ENCODE results near the gene CAMK1G. TPM values are rescaled to one million over a fixed set of nuclear protein-coding genes. Genes with fewer than 3 reads are reported as not detected.
A peak's percentile ranks its signal among the peaks of the same experiment; 100 is the strongest.

CAMK1G gene
- total and polyA plus RNA-seq, 9 donors, result 0.04 to 0.66 (median 0.31) TPM; not detected in 3

DNA sequence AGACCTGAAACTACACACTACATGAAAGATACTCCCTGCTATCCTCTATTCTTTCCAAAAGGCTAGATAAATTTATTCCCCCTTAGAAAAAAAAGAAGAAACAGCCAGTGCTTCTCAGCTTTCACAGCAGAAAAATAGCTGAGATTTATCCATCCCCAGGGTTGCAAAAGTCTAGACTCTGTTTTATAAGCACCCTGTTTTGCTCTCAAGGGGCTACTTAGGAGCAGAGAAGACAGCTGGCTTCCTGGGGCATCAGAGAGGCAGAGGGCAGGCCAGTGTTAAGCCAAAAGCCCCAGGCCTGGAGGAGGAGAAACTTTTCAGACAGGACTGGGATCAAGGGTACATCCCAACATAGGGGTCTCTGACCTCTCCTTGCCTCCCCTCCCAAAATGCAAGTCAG lies 64.8 kb downstream of the CAMK1G start:
- Histone ChIP-seq H3K4me1 (ENCODE audit: control insufficient read depth, insufficient read depth, low read length) (peaks cover 81% of the 10 kb centered on the region), H3K9me3 (replicated peaks; ENCODE audit: control insufficient read depth, low read depth, low read length) (no peaks in the 10 kb centered on the region), H3K4me3 (ENCODE audit: low read length) (no peak overlapping the region), H3K27me3 (ENCODE audit: control insufficient read depth, insufficient read depth, low read length) (peaks cover 3% of the 10 kb centered on the region), H3K36me3 (ENCODE audit: control insufficient read depth, insufficient read depth, low read length) (no peaks in the 10 kb centered on the region), H3K27ac (ENCODE audit: low read length) (no peak overlapping the region)
- DNase-seq, result no peak

DNA sequence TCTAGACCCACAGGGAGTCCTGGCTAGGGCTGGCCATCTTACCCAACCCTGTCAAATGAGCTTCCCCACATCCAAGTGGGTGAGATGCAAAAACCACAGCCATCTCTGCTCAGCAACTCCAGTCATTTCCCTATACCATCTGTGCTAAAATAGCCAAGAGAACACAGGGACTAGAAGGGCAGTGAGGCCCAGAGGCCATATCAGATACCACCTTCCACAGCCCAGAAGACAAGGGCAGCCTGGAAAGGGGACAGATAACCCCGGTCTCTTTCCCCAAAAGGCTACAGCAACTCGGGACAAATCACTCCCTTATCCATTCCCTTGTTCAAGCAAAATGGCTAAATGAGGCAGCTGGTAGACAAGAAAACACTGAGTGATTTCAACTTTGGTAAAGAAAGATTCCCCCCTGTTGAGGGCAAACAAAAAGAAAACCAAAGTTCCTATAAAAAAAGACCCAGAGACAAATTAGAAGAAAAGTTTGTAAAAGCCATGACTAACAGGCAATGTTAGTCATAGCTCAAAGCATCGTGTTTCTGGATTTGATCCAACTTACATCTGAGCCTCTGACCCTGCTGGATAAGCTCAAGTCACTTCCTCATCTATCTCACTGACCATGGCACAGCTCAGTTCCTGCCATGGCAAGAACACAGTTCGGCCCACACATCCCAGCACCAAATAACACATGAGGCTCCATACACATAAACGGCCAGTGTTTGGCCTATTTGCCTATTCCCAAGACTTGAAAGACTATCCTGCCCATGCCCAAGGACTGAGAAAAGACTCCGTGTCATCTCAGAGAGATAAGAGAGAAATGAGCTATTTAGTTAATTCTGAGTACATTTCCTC lies 65.6 kb downstream of the CAMK1G start:
- Histone ChIP-seq H3K9me3 (replicated peaks; ENCODE audit: control insufficient read depth, low read depth, low read length) (no peaks in the 10 kb centered on the region), H3K27ac (ENCODE audit: low read length) (peak overlapping the region; percentile 9), H3K4me1 (ENCODE audit: control insufficient read depth, insufficient read depth, low read length) (peaks cover 81% of the 10 kb centered on the region), H3K36me3 (ENCODE audit: control insufficient read depth, insufficient read depth, low read length) (no peaks in the 10 kb centered on the region), H3K4me3 (ENCODE audit: low read length) (no peak overlapping the region), H3K27me3 (ENCODE audit: control insufficient read depth, insufficient read depth, low read length) (peaks cover 4% of the 10 kb centered on the region)
- 25% methylated on average over 2 of the region's 6 CpGs for WGBS (ENCODE audit: insufficient coverage)
- DNase-seq, result peak; percentile 65

DNA sequence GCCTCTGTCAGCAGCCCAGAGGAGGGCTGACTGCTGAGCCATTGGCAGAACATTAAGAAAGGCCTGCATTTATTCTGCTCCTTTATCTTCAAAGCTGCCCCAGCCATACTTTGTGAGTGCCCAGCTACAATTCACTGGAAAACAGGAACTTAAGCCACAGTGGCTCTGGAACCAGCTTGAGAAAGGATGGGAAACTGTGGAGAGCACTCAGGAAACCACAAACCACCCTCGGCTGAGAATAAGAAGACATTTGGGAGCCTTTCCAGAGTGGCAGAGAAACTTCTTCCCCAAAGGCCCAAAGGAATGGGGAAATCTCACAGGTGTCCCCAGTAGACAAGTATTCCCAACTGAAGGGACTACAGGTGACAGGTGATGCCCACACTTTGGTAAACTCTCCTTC lies 66.9 kb downstream of the CAMK1G start:
- H3K27me3 ChIP-seq (ENCODE audit: control insufficient read depth, insufficient read depth, low read length), result peaks cover 9% of the 10 kb centered on the region
- no peaks in the 10 kb centered on the region for H3K36me3 ChIP-seq (ENCODE audit: control insufficient read depth, insufficient read depth, low read length)
- H3K27ac ChIP-seq (ENCODE audit: low read length), result no peak overlapping the region
- no CpG with 5 or more reads among the region's 1 CpG for WGBS (ENCODE audit: insufficient coverage)
- H3K9me3 ChIP-seq (replicated peaks; ENCODE audit: control insufficient read depth, low read depth, low read length), result no peaks in the 10 kb centered on the region
- peak; percentile 45 for DNase-seq
- H3K4me3 ChIP-seq (ENCODE audit: low read length), result no peak overlapping the region
- H3K4me1 ChIP-seq (ENCODE audit: control insufficient read depth, insufficient read depth, low read length), result peaks cover 73% of the 10 kb centered on the region

DNA sequence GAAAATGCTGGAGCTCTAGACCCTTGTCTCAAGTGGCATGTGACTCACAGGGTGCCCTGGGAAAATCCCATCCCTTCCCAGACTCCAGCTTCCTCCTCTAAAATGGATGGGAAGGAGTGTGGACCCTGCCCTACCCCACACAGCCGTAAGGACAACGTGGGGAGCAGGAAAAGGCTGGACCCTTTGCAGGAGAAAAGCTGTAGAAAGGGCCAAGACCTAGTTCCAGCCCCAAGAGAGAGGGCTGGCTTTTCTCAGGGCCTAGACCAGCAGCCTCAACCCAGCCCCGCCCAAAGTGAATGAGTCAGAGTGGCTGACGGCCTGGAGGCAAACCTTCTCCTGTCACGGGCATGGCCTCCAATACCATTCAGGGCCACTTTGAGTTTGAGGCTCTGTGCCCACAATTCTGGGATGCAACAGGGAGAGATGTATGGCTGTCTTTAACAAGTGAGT lies 67.6 kb downstream of the CAMK1G start:
- no peak for DNase-seq
- Histone ChIP-seq H3K4me3 (ENCODE audit: low read length) (no peak overlapping the region), H3K4me1 (ENCODE audit: control insufficient read depth, insufficient read depth, low read length) (peaks cover 71% of the 10 kb centered on the region), H3K36me3 (ENCODE audit: control insufficient read depth, insufficient read depth, low read length) (no peaks in the 10 kb centered on the region), H3K9me3 (replicated peaks; ENCODE audit: control insufficient read depth, low read depth, low read length) (no peaks in the 10 kb centered on the region), H3K27ac (ENCODE audit: low read length) (no peak overlapping the region), H3K27me3 (ENCODE audit: control insufficient read depth, insufficient read depth, low read length) (peaks cover 12% of the 10 kb centered on the region)
- no CpG with 5 or more reads among the region's 5 CpGs for WGBS (ENCODE audit: insufficient coverage)

DNA sequence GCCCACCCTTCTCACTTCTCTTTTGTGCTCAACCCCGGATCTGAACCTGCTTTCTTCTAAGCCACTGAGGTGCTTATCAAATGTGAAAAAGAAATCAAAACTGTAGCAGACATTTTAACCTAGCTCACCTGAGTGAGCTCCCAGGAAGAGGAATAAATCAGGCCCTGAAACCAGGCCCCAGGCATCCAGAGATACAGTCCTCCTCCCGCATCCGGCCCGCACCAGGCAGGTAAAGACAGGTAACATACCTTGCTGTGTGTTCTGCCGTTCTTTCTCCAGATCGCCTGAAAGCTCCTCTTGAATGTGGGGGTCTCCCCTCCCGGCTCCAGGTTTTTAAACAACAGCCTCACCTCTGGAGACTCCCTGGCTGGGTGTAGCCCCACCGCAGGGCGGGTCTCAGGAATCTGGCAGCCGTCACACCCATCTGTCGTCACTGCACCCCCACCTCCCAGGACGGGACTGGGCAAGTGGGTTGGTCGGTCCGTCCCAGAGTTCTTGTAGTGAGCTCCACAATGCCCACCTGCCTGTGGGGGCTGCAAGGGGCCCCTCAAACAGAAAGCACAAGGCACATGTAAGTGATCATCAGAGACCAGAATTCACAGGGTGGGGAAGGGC lies 68.7 kb downstream of the CAMK1G start, which contains the start of gene LAMB3:
TSS of gene LAMB3 (minus strand) at position 305 of the 615 bp plus-strand sequence. CDS start 1,481 bp downstream, outside the sequence.
- no peak for DNase-seq
- WGBS (ENCODE audit: insufficient coverage), result 62% methylated on average over 6 of the region's 14 CpGs
- Histone ChIP-seq H3K36me3 (ENCODE audit: control insufficient read depth, insufficient read depth, low read length) (no peaks in the 10 kb centered on the region), H3K9me3 (replicated peaks; ENCODE audit: control insufficient read depth, low read depth, low read length) (no peaks in the 10 kb centered on the region), H3K27ac (ENCODE audit: low read length) (no peak within 1 kb of the TSS), H3K4me3 (ENCODE audit: low read length) (no peak within 1 kb of the TSS), H3K4me1 (ENCODE audit: control insufficient read depth, insufficient read depth, low read length) (peaks cover 63% of the 10 kb centered on the region), H3K27me3 (ENCODE audit: control insufficient read depth, insufficient read depth, low read length) (peaks cover 13% of the 10 kb centered on the region)

DNA sequence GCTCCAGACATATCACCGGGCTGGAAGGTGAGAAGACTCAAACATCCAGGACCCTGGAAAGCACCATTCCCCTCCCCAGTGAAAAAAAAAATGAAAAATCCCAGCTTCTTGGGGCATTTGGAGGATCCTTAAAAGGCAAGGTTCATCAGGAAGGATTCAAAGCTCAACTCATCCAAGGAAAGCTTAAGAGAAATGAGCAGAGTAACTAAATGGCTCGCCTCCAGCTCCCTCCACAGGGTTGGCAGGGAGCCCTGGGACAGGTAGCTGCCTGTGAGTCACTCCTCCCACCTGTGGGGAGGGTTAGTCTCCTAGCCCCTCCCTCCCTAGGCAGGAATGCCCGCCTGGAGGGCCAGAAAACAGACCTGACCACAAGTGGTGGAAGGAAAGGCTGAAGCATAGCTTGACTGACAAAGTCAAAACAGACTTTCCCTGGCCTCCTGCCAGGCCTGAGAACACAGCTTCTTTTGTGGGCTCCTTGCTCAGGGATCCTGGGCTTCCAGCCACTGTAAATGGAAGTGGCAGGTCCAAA lies 69.4 kb downstream of the CAMK1G start:
- Histone ChIP-seq H3K36me3 (ENCODE audit: control insufficient read depth, insufficient read depth, low read length) (no peaks in the 10 kb centered on the region), H3K27ac (ENCODE audit: low read length) (no peak overlapping the region), H3K27me3 (ENCODE audit: control insufficient read depth, insufficient read depth, low read length) (peaks cover 10% of the 10 kb centered on the region), H3K9me3 (replicated peaks; ENCODE audit: control insufficient read depth, low read depth, low read length) (no peaks in the 10 kb centered on the region), H3K4me3 (ENCODE audit: low read length) (no peak overlapping the region), H3K4me1 (ENCODE audit: control insufficient read depth, insufficient read depth, low read length) (peaks cover 57% of the 10 kb centered on the region)
- no CpG with 5 or more reads among the region's 3 CpGs for WGBS (ENCODE audit: insufficient coverage)
- peak; percentile 76 for DNase-seq

DNA sequence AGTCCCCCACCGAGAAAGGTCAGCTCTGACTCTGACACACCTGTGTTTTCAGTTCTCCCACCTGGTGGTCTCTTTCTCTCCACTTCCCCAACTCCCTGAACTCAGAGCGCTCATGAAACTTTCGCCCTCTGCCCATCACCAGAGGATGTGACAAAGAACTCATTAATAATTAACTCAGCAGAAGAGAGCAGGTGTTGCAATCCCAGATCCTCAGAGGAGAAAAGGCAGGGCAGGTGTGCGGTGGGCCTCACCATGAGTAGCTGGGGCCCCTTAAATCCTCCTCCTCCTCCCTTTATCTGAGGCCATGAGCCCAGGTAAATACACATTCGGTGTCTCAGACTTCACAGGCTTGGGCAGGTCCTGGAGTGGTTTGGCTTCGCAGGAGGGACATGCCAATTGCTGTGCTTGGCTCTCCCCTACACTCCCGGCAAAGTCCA lies 70.4 kb downstream of the CAMK1G start:
- no peak overlapping the region for H3K27ac ChIP-seq (ENCODE audit: low read length)
- H3K9me3 ChIP-seq (replicated peaks; ENCODE audit: control insufficient read depth, low read depth, low read length), result no peaks in the 10 kb centered on the region
- H3K4me1 ChIP-seq (ENCODE audit: control insufficient read depth, insufficient read depth, low read length), result peaks cover 47% of the 10 kb centered on the region
- H3K27me3 ChIP-seq (ENCODE audit: control insufficient read depth, insufficient read depth, low read length), result peaks cover 14% of the 10 kb centered on the region
- DNase-seq, result no peak
- H3K36me3 ChIP-seq (ENCODE audit: control insufficient read depth, insufficient read depth, low read length), result no peaks in the 10 kb centered on the region
- 76% methylated on average over 5 of the region's 7 CpGs for WGBS (ENCODE audit: insufficient coverage)
- no peak overlapping the region for H3K4me3 ChIP-seq (ENCODE audit: low read length)

DNA sequence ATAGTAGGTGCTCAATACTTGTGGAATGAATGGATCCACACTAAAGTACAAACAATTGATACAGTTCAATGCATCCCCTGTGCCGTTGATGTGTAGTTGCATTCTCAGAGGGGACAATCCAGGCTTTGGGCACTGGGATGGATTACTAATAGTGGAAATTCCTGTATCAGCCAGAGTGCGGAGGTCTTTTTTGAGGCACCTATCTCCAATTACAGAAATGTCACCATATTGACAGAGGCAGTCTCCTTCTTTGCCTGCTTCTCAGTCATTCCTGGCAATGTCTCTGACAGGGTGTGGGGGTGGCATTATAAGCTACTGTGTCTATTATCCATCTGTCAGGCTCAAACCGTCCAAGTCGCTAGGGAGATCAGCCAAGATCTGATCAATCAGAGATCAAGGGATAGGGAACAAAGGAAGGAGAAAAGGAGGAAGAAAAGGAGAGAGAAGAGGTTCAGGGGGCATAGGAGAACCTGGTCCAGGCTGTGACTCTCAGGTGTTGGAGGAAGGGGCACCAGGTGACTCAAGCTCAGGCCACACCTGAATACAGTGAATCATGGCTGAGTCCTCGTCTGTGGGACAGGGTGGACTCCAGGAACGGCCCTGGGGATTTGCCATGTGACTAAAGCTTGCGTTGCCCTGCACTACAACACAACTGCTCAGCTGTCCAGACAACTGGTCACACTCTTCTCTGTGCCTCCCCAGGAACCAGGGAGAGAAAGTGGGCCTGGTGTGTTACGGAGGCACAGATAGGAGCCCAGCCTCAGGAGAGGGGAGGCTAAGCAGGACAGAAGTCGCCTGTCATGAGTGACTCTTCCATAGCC lies 72.1 kb downstream of the CAMK1G start:
- DNase-seq, result no peak
- no peaks in the 10 kb centered on the region for H3K36me3 ChIP-seq (ENCODE audit: control insufficient read depth, insufficient read depth, low read length)
- peaks cover 35% of the 10 kb centered on the region for H3K4me1 ChIP-seq (ENCODE audit: control insufficient read depth, insufficient read depth, low read length)
- H3K9me3 ChIP-seq (replicated peaks; ENCODE audit: control insufficient read depth, low read depth, low read length), result no peaks in the 10 kb centered on the region
- H3K4me3 ChIP-seq (ENCODE audit: low read length), result no peak overlapping the region
- peaks cover 14% of the 10 kb centered on the region for H3K27me3 ChIP-seq (ENCODE audit: control insufficient read depth, insufficient read depth, low read length)
- WGBS (ENCODE audit: insufficient coverage), result 83% methylated on average over 2 of the region's 9 CpGs
- no peak overlapping the region for H3K27ac ChIP-seq (ENCODE audit: low read length)

DNA sequence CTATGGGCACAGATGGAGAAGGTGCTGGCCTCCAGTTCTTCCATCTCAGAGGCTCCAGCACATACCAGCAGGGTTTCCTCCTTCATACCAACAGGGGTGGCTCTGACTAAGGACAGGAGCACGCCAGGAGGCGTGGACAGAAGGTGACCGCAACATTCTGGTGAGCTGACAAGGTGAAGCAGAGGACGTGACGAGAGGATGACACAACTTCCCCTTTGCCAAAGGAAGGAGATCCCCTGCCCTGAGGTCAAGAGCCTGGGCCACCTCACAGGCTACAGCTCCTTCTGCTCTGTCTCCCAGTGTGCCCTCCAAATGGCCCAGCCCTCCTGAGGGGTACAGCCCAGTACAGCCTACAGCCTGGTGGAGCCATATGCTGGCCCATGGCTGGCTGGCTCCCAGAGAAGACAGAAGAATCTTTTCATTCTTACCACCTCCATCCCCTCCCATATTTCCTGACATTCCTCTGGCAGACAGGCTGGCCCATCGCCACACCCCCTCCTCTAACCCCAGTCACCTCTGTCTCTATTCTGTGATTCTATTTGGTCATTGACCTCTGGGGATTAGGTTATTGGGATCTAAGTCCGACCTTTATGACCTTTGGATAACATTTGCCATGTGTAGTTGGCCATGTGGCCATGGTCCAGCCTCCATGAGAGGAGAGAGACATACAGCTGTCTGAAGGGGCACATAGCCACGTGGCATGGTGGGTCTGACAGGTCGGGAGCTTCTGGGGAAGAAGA lies 73.8 kb downstream of the CAMK1G start:
- H3K4me3 ChIP-seq (ENCODE audit: low read length), result no peak overlapping the region
- 63% methylated on average over 8 of the region's 9 CpGs for WGBS (ENCODE audit: insufficient coverage)
- H3K9me3 ChIP-seq (replicated peaks; ENCODE audit: control insufficient read depth, low read depth, low read length), result no peaks in the 10 kb centered on the region
- no peak for DNase-seq
- peaks cover 14% of the 10 kb centered on the region for H3K27me3 ChIP-seq (ENCODE audit: control insufficient read depth, insufficient read depth, low read length)
- peaks cover 28% of the 10 kb centered on the region for H3K4me1 ChIP-seq (ENCODE audit: control insufficient read depth, insufficient read depth, low read length)
- no peaks in the 10 kb centered on the region for H3K36me3 ChIP-seq (ENCODE audit: control insufficient read depth, insufficient read depth, low read length)
- no peak overlapping the region for H3K27ac ChIP-seq (ENCODE audit: low read length)

All from muscle of leg (tissue), 11 donors.